Muscle of leg (tissue), 16 donors: Measurements from ENCODE around the gene XYLT1. TPM values are rescaled to one million over a fixed set of nuclear protein-coding genes. Genes with fewer than 3 reads are reported as not detected.

ENCODE experiments used
- DNase-seq: peaks from one replicate; pipeline ENCODE4 v3.0.0; 2013
- H3K27ac ChIP-seq: one replicate; pipeline ENCODE4 v1.5.1; 2013; ENCODE audit warnings: mild to moderate bottlenecking, low read length, control low read depth
- H3K27me3 ChIP-seq: one replicate; pipeline ENCODE4 v1.6.1; 2013; ENCODE audit warnings: low read length; ENCODE audit not compliant: control insufficient read depth, insufficient read depth
- H3K36me3 ChIP-seq: one replicate; pipeline ENCODE4 v1.6.1; 2013; ENCODE audit warnings: low read length; ENCODE audit not compliant: control insufficient read depth, insufficient read depth
- H3K4me1 ChIP-seq: one replicate; pipeline ENCODE4 v1.6.1; 2013; ENCODE audit warnings: low read length; ENCODE audit not compliant: control insufficient read depth, insufficient read depth
- H3K4me3 ChIP-seq: one replicate; pipeline ENCODE4 v1.5.1; 2013; ENCODE audit warnings: low read length, control low read depth
- H3K9me3 ChIP-seq: replicated peaks from 2 replicates; pipeline ENCODE4 v1.6.1; 2013; ENCODE audit warnings: low read depth, low read length; ENCODE audit not compliant: control insufficient read depth
- WGBS: methylation state at CpG from one replicate; pipeline ENCODE4 v1.1.5; 2013; ENCODE audit warnings: missing lambda C conversion rate; ENCODE audit not compliant: insufficient coverage; 5-methylcytosine and 5-hydroxymethylcytosine counted together
- long read RNA-seq, 11 donors: transcript quantifications; one replicate each; lab custom pipeline, GENCODE V29; 2026
- polyA plus RNA-seq, 8 donors: library from polyadenylated mRNA; unstranded; fragments of 120-200 nt; gene quantifications; one replicate each; pipeline versions ENCODE4 v1.2.1 to v1.2.3, GENCODE V29; 2013; ENCODE audit warnings: inconsistent platforms in 1 of 8, low replicate concordance in 1 of 8; ENCODE audit not compliant: insufficient read length in 8 of 8, insufficient read depth in 1 of 8
- total RNA-seq: library from RNA; stranded (reverse); fragments of 120-200 nt; gene quantifications from one replicate; pipeline ENCODE4 v1.2.4, GENCODE V29; 2013

XYLT1 gene, protein sequence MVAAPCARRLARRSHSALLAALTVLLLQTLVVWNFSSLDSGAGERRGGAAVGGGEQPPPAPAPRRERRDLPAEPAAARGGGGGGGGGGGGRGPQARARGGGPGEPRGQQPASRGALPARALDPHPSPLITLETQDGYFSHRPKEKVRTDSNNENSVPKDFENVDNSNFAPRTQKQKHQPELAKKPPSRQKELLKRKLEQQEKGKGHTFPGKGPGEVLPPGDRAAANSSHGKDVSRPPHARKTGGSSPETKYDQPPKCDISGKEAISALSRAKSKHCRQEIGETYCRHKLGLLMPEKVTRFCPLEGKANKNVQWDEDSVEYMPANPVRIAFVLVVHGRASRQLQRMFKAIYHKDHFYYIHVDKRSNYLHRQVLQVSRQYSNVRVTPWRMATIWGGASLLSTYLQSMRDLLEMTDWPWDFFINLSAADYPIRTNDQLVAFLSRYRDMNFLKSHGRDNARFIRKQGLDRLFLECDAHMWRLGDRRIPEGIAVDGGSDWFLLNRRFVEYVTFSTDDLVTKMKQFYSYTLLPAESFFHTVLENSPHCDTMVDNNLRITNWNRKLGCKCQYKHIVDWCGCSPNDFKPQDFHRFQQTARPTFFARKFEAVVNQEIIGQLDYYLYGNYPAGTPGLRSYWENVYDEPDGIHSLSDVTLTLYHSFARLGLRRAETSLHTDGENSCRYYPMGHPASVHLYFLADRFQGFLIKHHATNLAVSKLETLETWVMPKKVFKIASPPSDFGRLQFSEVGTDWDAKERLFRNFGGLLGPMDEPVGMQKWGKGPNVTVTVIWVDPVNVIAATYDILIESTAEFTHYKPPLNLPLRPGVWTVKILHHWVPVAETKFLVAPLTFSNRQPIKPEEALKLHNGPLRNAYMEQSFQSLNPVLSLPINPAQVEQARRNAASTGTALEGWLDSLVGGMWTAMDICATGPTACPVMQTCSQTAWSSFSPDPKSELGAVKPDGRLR
- 6.1 TPM for total RNA-seq
- polyA plus RNA-seq: 1 to 10 TPM; 4.3 to 9.7 (median 5.2) TPM
- long read RNA-seq, donor 1: 0 reads
- long read RNA-seq, donor 2: 0 reads
- long read RNA-seq, donor 3, full-length matches to known transcripts: 1 of 1 reads
- long read RNA-seq, donor 3, partial matches to known transcripts: 0 of 1 reads
- long read RNA-seq, donor 3, other reads (novel, unspliced or antisense): 0 of 1 reads
- long read RNA-seq, donor 4, full-length matches to known transcripts: 1 of 1 reads
- long read RNA-seq, donor 4, partial matches to known transcripts: 0 of 1 reads
- long read RNA-seq, donor 4, other reads (novel, unspliced or antisense): 0 of 1 reads
- long read RNA-seq, donor 5: 0 reads
- long read RNA-seq, donor 6: 0 reads
- long read RNA-seq, donor 7: 0 reads
- long read RNA-seq, donor 8: 0 reads
- long read RNA-seq, donor 9, full-length matches to known transcripts: 1 of 1 reads
- long read RNA-seq, donor 9, partial matches to known transcripts: 0 of 1 reads
- long read RNA-seq, donor 9, other reads (novel, unspliced or antisense): 0 of 1 reads
- long read RNA-seq, donor 10: 0 reads
- long read RNA-seq, donor 11, full-length matches to known transcripts: 1 of 1 reads
- long read RNA-seq, donor 11, partial matches to known transcripts: 0 of 1 reads
- long read RNA-seq, donor 11, other reads (novel, unspliced or antisense): 0 of 1 reads

GRCh38 chr16:17470908-17471718, at the start of gene XYLT1:
TSS of gene XYLT1 (minus strand) at chr16:17470960. CDS start at chr16:17470796, 164 bp downstream.
- peaks cover 43% of the 10 kb centered on the region for H3K27me3 ChIP-seq

DNA sequence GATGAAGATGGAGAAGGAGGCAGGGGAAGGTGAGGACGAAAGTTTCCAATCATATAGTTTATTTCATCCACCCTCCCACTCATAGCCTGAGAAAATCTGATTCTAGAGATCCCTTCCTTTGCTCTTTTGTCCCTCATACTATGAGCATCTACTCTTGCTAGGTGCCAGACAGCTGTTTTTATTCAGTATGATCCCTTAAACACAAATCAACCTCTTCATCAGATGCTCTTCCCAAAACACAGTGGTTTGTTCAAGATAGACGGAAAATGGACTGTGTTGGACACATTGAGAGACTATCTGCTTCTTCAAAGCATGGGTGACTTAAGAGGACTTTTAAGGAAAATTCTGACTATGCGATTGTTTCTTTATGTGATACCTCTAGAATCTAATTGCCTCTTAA, 49.4 kb upstream of the XYLT1 start:
- Histone ChIP-seq H3K36me3 (no peaks in the 10 kb centered on the region), H3K27ac (no peak overlapping the region), H3K27me3 (peaks cover 2% of the 10 kb centered on the region), H3K9me3 (no peaks in the 10 kb centered on the region), H3K4me3 (no peak overlapping the region), H3K4me1 (no peaks in the 10 kb centered on the region)
- WGBS: no CpG with 5 or more reads among the region's 3 CpGs
- peak; percentile 55 for DNase-seq

More at GRCh38 chr16:17470908-17471718, at the start of gene XYLT1:
- no peaks in the 10 kb centered on the region for H3K9me3 ChIP-seq
- H3K36me3 ChIP-seq: no peaks in the 10 kb centered on the region
- 4% methylated on average over 26 of the region's 36 CpGs for WGBS
- DNase-seq: peak; percentile 77
- H3K4me3 ChIP-seq: peak within 1 kb of the TSS; percentile 61
- H3K4me1 ChIP-seq: peaks cover 35% of the 10 kb centered on the region
- peak within 1 kb of the TSS; percentile 65 for H3K27ac ChIP-seq

- DNase-seq: peak; percentile 85
- peaks cover 2% of the 10 kb centered on the region for H3K27me3 ChIP-seq
Measured at GRCh38 chr16:17519101-17519955, 48.6 kb upstream of the XYLT1 start.

DNA sequence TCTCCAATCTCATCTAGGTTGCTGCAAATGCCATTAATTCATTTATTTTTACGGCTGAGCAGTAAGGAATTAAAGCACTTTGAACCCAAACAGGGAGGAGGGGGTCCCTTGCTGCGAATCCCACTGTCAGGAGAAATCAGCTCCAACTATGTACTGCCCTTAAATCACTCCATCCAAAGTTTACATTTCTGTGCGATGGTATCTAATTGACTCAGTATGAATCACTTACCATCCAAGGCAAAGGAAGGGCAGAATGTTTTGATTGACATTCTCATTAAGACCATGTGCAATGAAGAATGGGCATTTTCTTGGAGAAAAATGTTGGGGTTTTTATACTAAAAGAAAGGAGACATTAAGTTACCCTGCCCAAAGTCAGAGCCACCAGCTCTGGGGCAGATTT, 47.7 kb upstream of the XYLT1 start:
- no peak overlapping the region for H3K27ac ChIP-seq
- no peaks in the 10 kb centered on the region for H3K4me1 ChIP-seq
- peaks cover 2% of the 10 kb centered on the region for H3K27me3 ChIP-seq
- no CpG with 5 or more reads among the region's 3 CpGs for WGBS
- H3K36me3 ChIP-seq: no peaks in the 10 kb centered on the region
- H3K4me3 ChIP-seq: no peak overlapping the region
- no peak for DNase-seq
- H3K9me3 ChIP-seq: no peaks in the 10 kb centered on the region

More at GRCh38 chr16:17519101-17519955, 48.6 kb upstream of the XYLT1 start:
- no CpG with 5 or more reads among the region's 9 CpGs for WGBS
- Histone ChIP-seq H3K4me1 (no peaks in the 10 kb centered on the region), H3K9me3 (no peaks in the 10 kb centered on the region), H3K4me3 (no peak overlapping the region), H3K27ac (peak overlapping the region; percentile 15), H3K36me3 (no peaks in the 10 kb centered on the region)

DNA sequence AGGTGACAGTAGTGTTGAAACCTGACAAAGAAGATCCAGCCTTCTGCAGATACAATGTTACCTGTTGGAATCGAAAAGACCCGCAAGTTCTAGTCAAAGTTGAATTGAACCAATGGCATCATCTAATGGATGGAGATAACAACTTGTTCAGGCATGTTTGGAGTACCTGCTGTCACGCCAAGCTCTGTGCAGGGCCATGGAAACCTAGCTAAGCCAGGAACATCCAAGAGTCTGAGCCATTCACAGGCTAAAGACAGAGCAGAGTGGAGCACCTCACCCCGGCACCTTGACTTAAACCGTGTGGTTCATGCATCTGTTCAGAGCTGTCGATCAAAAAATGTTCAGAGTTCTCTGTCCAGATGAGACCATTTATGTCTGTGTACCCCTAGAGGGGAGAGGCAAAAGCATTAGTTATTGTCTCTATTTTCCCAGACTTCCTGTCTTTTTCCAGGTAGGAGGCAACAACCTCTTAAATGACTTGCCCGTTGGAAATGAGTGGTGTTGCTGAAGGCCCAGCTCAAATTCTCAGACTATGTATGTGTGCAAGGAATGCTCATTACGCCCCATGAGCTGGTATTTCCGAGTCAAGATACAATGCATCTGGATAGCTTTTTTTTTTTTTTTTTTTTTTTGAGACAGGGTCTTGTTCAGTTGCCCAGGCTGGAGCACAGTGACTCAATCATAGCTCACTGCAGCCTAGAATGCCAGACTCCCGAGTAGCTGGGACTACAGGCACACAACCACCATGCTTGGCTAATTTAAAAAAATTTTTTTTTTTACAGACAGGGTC, 44.9 kb upstream of the XYLT1 start:
- no peaks in the 10 kb centered on the region for H3K36me3 ChIP-seq
- WGBS: 64% methylated on average over 8 of the region's 10 CpGs
- no peak for DNase-seq

GRCh38 chr16:17512636-17513220, 42.0 kb upstream of the XYLT1 start:
- Histone ChIP-seq H3K27ac (no peak overlapping the region), H3K4me1 (peaks cover 7% of the 10 kb centered on the region), H3K9me3 (no peaks in the 10 kb centered on the region), H3K36me3 (no peaks in the 10 kb centered on the region), H3K27me3 (no peaks in the 10 kb centered on the region), H3K4me3 (no peak overlapping the region)
- DNase-seq: no peak
- WGBS: 60% methylated on average over 6 of the region's 6 CpGs

More for the DNA sequence above, 44.9 kb upstream of the XYLT1 start:
- Histone ChIP-seq H3K27me3 (no peaks in the 10 kb centered on the region), H3K4me3 (no peak overlapping the region), H3K4me1 (peaks cover 7% of the 10 kb centered on the region), H3K27ac (no peak overlapping the region), H3K9me3 (no peaks in the 10 kb centered on the region)

- Histone ChIP-seq H3K27ac (peak overlapping the region; percentile 57), H3K4me3 (no peak overlapping the region), H3K36me3 (no peaks in the 10 kb centered on the region), H3K9me3 (no peaks in the 10 kb centered on the region), H3K4me1 (peaks cover 7% of the 10 kb centered on the region), H3K27me3 (no peaks in the 10 kb centered on the region)
- peak; percentile 94 for DNase-seq
Measured at GRCh38 chr16:17511340-17511739, 40.6 kb upstream of the XYLT1 start.
